Smooth muscle cell (in vitro differentiated cells): ENCODE results near the gene FGF1. TPM values are rescaled to one million over a fixed set of nuclear protein-coding genes. Genes with fewer than 3 reads are reported as not detected.
A peak's percentile ranks its signal among the peaks of the same experiment; 100 is the strongest.

Source experiments
- DNase-seq: peaks from one replicate; lab custom pipeline; 2025; ENCODE audit not compliant: unreplicated experiment; lab: John Stamatoyannopoulos, UW
- H2AFZ ChIP-seq: fragments of 200-600 bp; sonication (generic); 2 replicates; pipeline ENCODE4 v1.6.0; 2016; ENCODE audit warnings: antibody characterized with exemption, low read depth, mild to moderate bottlenecking
- H3F3A ChIP-seq: fragments of 200-600 bp; sonication (generic); 2 replicates; pipeline ENCODE4 v1.6.0; 2017; ENCODE audit warnings: antibody characterized with exemption, low read depth
- H3K27ac ChIP-seq: fragments of 200-600 bp; sonication (generic); 2 replicates; pipeline ENCODE4 v1.5.1; 2016; ENCODE audit warnings: low read depth, mild to moderate bottlenecking
- H3K27me3 ChIP-seq: fragments of 200-600 bp; sonication (generic); 2 replicates; pipeline ENCODE4 v1.6.1; 2016; ENCODE audit warnings: low read depth, mild to moderate bottlenecking
- H3K36me3 ChIP-seq: fragments of 200-600 bp; sonication (generic); 2 replicates; pipeline ENCODE4 v1.5.1; 2016; ENCODE audit warnings: low read depth
- H3K4me1 ChIP-seq: fragments of 200-600 bp; sonication (generic); 2 replicates; pipeline ENCODE4 v1.5.1; 2016; ENCODE audit warnings: low read depth
- H3K4me2 ChIP-seq: fragments of 200-600 bp; sonication (generic); 2 replicates; pipeline ENCODE4 v1.6.0; 2016; ENCODE audit warnings: mild to moderate bottlenecking
- H3K4me3 ChIP-seq: fragments of 200-600 bp; sonication (generic); 2 replicates; pipeline ENCODE4 v1.5.1; 2016; ENCODE audit warnings: mild to moderate bottlenecking
- H3K79me2 ChIP-seq: fragments of 200-600 bp; sonication (generic); 2 replicates; pipeline ENCODE4 v1.6.0; 2016; ENCODE audit warnings: low read depth, mild to moderate bottlenecking
- H3K9ac ChIP-seq: fragments of 200-600 bp; sonication (generic); 2 replicates; pipeline ENCODE4 v1.6.0; 2016; ENCODE audit warnings: low read depth
- H3K9me3 ChIP-seq: fragments of 200-600 bp; sonication (generic); replicated peaks from 2 replicates; pipeline ENCODE4 v1.5.1; 2016; ENCODE audit warnings: low read depth
- H4K20me1 ChIP-seq: fragments of 200-600 bp; sonication (generic); 2 replicates; pipeline ENCODE4 v1.6.0; 2016; ENCODE audit warnings: low read depth
- CTCF ChIP-seq: fragments of 200-600 bp; sonication (generic); IDR thresholded peaks from 2 replicates; pipeline ENCODE4 v1.5.1; 2017; ENCODE audit warnings: borderline replicate concordance, mild to moderate bottlenecking, antibody characterized with exemption; ENCODE audit not compliant: insufficient read depth, poor library complexity, severe bottlenecking
- WGBS: methylation state at CpG from one replicate; pipeline ENCODE4 v1.1.7; 2016; ENCODE audit warnings: low lambda C conversion rate; 5-methylcytosine and 5-hydroxymethylcytosine counted together
- polyA plus RNA-seq: library from polyadenylated mRNA; unstranded; fragments of >200 nt; fragmentation: Nextera tagmentation; extraction: Ambion mirVana; gene quantifications from 2 replicates; pipeline ENCODE4 v1.2.1, GENCODE V29; 2016
- total RNA-seq: library from RNA; depleted of rRNA; stranded (reverse); fragments of >200 nt; gene quantifications from 2 replicates; pipeline ENCODE4 v1.2.3, GENCODE V29; 2014

Gene FGF1
- total and polyA plus RNA-seq, 2 experiments from 2014 or later, result 91.7 to 111 TPM

- H3K36me3 ChIP-seq, result no peaks in the 10 kb centered on the region
- no peaks in the 10 kb centered on the region for H3K27me3 ChIP-seq
- H3K79me2 ChIP-seq, result no peaks in the 10 kb centered on the region
- peak; percentile 53 for TF ChIP-seq CTCF
- H3K4me3 ChIP-seq, result no peak overlapping the region
- DNase-seq, result no peak
- no peak overlapping the region for H3K4me2 ChIP-seq
- H2AFZ ChIP-seq, result no peak overlapping the region
- no peaks in the 10 kb centered on the region for H4K20me1 ChIP-seq
- WGBS, result 15% methylated on average over 6 of the region's 6 CpGs
- H3K4me1 ChIP-seq, result no peaks in the 10 kb centered on the region
- no peak overlapping the region for H3K27ac ChIP-seq
- no peaks in the 10 kb centered on the region for H3K9me3 ChIP-seq
- no peak overlapping the region for H3K9ac ChIP-seq
- H3F3A ChIP-seq, result no peaks in the 10 kb centered on the region
These were observed 31.1 kb upstream of the FGF1 start for GRCh38 chr5:142716963-142717362.

GRCh38 chr5:142715291-142715690 is 29.4 kb upstream of the FGF1 start:
- no peak overlapping the region for H2AFZ ChIP-seq
- 93% methylated on average over 3 of the region's 3 CpGs for WGBS
- TF ChIP-seq CTCF, result no peak

GRCh38 chr5:142713121-142713706 is 27.3 kb upstream of the FGF1 start:
- DNase-seq, result peak; percentile 90
- 3% methylated on average over 29 of the region's 29 CpGs for WGBS
- Histone ChIP-seq H4K20me1 (no peaks in the 10 kb centered on the region), H3K4me2 (peak overlapping the region; percentile 85), H3F3A (no peaks in the 10 kb centered on the region), H3K27ac (no peak overlapping the region), H3K4me3 (peak overlapping the region; percentile 77), H3K9me3 (no peaks in the 10 kb centered on the region), H3K9ac (peak overlapping the region; percentile 67), H3K79me2 (no peaks in the 10 kb centered on the region), H2AFZ (peak overlapping the region; percentile 99), H3K4me1 (no peaks in the 10 kb centered on the region), H3K27me3 (no peaks in the 10 kb centered on the region), H3K36me3 (no peaks in the 10 kb centered on the region)
- peak; percentile 90 for TF ChIP-seq CTCF

More at GRCh38 chr5:142715291-142715690, 29.4 kb upstream of the FGF1 start:
- Histone ChIP-seq H3K9me3 (no peaks in the 10 kb centered on the region), H3K27me3 (no peaks in the 10 kb centered on the region), H3K79me2 (no peaks in the 10 kb centered on the region), H3K27ac (no peak overlapping the region), H3K4me1 (no peaks in the 10 kb centered on the region), H3K36me3 (no peaks in the 10 kb centered on the region), H3K9ac (no peak overlapping the region), H3K4me3 (no peak overlapping the region), H3F3A (no peaks in the 10 kb centered on the region), H3K4me2 (no peak overlapping the region), H4K20me1 (no peaks in the 10 kb centered on the region)
- no peak for DNase-seq

- H3K4me1 ChIP-seq, result no peaks in the 10 kb centered on the region
- no peak overlapping the region for H3K27ac ChIP-seq
- no peaks in the 10 kb centered on the region for H3K36me3 ChIP-seq
- H3K27me3 ChIP-seq, result no peaks in the 10 kb centered on the region
- H3K9ac ChIP-seq, result no peak overlapping the region
- H3F3A ChIP-seq, result no peaks in the 10 kb centered on the region
- H3K9me3 ChIP-seq, result no peaks in the 10 kb centered on the region
- no peaks in the 10 kb centered on the region for H3K79me2 ChIP-seq
- no peak overlapping the region for H2AFZ ChIP-seq
- H4K20me1 ChIP-seq, result no peaks in the 10 kb centered on the region
- H3K4me3 ChIP-seq, result no peak overlapping the region
- 77% methylated on average over 3 of the region's 3 CpGs for WGBS
- no peak for DNase-seq
- H3K4me2 ChIP-seq, result no peak overlapping the region
- TF ChIP-seq CTCF, result no peak
These were observed 17.3 kb upstream of the FGF1 start for GRCh38 chr5:142703153-142703552.
